NT2/D1 (cell line): ENCODE measurements around the gene EFS.

Source experiments
- SUZ12 ChIP-seq: IDR thresholded peaks from 2 replicates; pipeline ENCODE4 v1.6.1; 2011; ENCODE audit not compliant: insufficient read length, insufficient read depth; ENCODE audit errors: extremely low read depth
- YY1 ChIP-seq: IDR thresholded peaks from 2 replicates; pipeline ENCODE4 v1.6.1; 2011; ENCODE audit not compliant: insufficient read length, insufficient read depth
- ZNF274 ChIP-seq: IDR thresholded peaks from 2 replicates; pipeline ENCODE4 v1.6.1; 2011; ENCODE audit warnings: mild to moderate bottlenecking, low read depth, low read length

DNA sequence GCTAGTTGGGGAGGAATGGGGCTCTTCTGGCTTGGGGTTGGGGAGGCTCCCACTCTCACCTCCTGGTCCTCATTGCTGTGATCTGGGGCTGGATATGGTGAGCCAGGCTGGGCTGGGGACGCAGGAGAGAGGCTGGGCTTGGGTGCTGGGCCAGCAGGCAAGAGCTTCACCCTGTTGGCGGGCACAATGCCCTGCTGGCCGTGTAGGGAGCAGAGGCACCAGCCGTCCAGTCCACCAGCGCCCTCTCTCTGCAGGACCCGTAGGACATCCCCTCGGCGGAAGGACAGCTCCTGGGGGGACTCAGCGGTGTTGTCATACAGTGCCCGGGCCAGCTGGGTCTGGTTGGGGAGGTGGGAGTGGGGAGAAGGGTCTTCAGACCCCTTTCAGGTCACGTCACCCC, 4.5 kb downstream of the EFS start:
- TF ChIP-seq YY1 (no peak), SUZ12 (no peak), ZNF274 (no peak)
